ENCODE results near the gene CCNI2.
A peak's percentile ranks its signal among the peaks of the same experiment; 100 is the strongest.

The CCNI2 gene, protein sequence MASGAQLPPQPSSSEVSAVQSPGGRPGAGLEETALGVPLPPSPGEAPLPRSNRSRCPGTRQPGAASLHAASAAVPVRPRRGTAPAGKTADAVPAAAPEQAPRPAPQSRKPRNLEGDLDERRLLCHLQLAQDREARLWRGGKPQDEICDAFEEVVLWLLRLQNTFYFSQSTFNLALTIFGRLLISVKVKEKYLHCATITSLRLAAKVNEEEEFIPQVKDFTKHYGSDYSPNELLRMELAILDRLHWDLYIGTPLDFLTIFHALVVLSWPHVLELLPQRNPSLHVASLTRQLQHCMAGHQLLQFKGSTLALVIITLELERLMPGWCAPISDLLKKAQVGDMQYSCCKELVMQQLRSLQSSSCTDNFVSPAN

GRCh38 chr5:132746954-132747615 lies at the start of gene CCNI2:
Gene CCNI2, plus strand, starts transcription at chr5:132747426. Its CDS starts 70 bp downstream, at chr5:132747496.
- peak; percentile 76 for DNase-seq (ENCODE audit: low spot score)
- TF ChIP-seq, protein P1, sequence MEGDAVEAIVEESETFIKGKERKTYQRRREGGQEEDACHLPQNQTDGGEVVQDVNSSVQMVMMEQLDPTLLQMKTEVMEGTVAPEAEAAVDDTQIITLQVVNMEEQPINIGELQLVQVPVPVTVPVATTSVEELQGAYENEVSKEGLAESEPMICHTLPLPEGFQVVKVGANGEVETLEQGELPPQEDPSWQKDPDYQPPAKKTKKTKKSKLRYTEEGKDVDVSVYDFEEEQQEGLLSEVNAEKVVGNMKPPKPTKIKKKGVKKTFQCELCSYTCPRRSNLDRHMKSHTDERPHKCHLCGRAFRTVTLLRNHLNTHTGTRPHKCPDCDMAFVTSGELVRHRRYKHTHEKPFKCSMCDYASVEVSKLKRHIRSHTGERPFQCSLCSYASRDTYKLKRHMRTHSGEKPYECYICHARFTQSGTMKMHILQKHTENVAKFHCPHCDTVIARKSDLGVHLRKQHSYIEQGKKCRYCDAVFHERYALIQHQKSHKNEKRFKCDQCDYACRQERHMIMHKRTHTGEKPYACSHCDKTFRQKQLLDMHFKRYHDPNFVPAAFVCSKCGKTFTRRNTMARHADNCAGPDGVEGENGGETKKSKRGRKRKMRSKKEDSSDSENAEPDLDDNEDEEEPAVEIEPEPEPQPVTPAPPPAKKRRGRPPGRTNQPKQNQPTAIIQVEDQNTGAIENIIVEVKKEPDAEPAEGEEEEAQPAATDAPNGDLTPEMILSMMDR (IDR thresholded peaks at IDR 0.05; ENCODE audit: extremely low read depth, insufficient read depth, missing control alignments) = peak; percentile 53
- in situ Hi-C loops (cut with MboI; ENCODE audit: low pct_unique_long_range_greater_than_20kb, low sequenced_read_pairs, unreplicated experiment) = no loop called here

DNA sequence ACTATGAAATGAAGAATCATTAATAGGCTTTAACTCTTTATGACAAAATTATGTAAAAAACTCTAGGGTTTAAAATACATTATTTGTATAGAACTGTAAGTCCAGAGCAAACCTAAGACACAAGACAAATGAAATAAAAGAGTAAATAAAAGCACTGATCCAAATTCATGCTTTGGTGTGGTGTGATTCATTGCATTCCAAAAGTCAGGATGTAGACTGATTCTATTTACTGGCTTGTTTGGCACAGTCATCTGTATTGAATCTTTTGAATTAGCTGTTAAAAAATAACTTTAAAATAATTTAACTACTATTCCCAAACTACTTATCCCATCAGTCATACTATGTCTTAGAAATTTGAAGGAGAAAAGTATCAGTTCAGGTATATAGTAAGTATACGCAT lies 42.4 kb upstream of the CCNI2 start:
- in situ Hi-C loops (cut with MboI; ENCODE audit: low pct_unique_long_range_greater_than_20kb, low sequenced_read_pairs, unreplicated experiment) = no loop called here
- no peak for DNase-seq (ENCODE audit: low spot score)
- TF ChIP-seq, protein P1 (IDR thresholded peaks at IDR 0.05; ENCODE audit: extremely low read depth, insufficient read depth, missing control alignments) = no peak

- in situ Hi-C loops (cut with MboI; ENCODE audit: low pct_unique_long_range_greater_than_20kb, low sequenced_read_pairs, unreplicated experiment) = no loop called here
- no peak for DNase-seq (ENCODE audit: low spot score)
- TF ChIP-seq, protein P1 (IDR thresholded peaks at IDR 0.05; ENCODE audit: extremely low read depth, insufficient read depth, missing control alignments) = no peak
These were observed 38.6 kb upstream of the CCNI2 start for GRCh38 chr5:132708645-132709044.

GRCh38 chr5:132714456-132715307 lies 32.5 kb upstream of the CCNI2 start:
- in situ Hi-C loops (cut with MboI; ENCODE audit: low pct_unique_long_range_greater_than_20kb, low sequenced_read_pairs, unreplicated experiment) = no loop called here
- TF ChIP-seq, protein P1 (IDR thresholded peaks at IDR 0.05; ENCODE audit: extremely low read depth, insufficient read depth, missing control alignments) = peak; percentile 36
- no peak for DNase-seq (ENCODE audit: low spot score)

GRCh38 chr5:132718544-132719312 lies 28.5 kb upstream of the CCNI2 start:
- TF ChIP-seq, protein P1 (IDR thresholded peaks at IDR 0.05; ENCODE audit: extremely low read depth, insufficient read depth, missing control alignments) = no peak
- DNase-seq (ENCODE audit: low spot score) = no peak
- in situ Hi-C loops (cut with MboI; ENCODE audit: low pct_unique_long_range_greater_than_20kb, low sequenced_read_pairs, unreplicated experiment) = no loop called here

DNA sequence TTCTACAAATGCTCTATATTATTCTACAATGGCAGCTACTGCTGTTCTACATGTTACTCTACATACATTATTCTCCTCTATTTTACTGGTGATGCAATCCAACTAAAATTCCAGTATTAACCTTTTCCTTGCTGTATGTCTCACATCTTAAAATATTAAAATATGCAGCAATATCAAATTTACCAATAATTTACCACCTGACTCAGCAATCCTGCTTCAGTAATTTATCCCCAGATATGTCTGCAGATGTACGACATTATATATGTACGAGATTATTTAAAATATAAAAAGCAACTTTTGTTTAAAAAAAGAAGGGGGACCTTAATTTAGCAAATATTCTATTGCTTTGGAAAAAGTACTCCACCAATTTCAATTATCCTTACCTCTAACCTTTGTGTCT lies 21.5 kb upstream of the CCNI2 start:
- in situ Hi-C loops (cut with MboI; ENCODE audit: low pct_unique_long_range_greater_than_20kb, low sequenced_read_pairs, unreplicated experiment) = no loop called here
- DNase-seq (ENCODE audit: low spot score) = no peak
- TF ChIP-seq, protein P1 (IDR thresholded peaks at IDR 0.05; ENCODE audit: extremely low read depth, insufficient read depth, missing control alignments) = no peak
